SK-N-SH (cell line): ENCODE results near the gene PTPRK. TPM values are rescaled to one million over a fixed set of nuclear protein-coding genes. Genes with fewer than 3 reads are reported as not detected.
"Not testable (repeated sequence)": the region's sequence is repeated elsewhere in the genome, so short reads cannot be mapped to it uniquely, and the experiment has no call there.

Experiments
- CTCF ChIA-PET: fragments of 300-600, 350-600 bp; formaldehyde crosslinking; extraction: SDS; loops from one replicate; lab custom pipeline; 2021; lab: Yijun Ruan, JAX
- POLR2A ChIA-PET: fragments of 350-600 bp; sonication (Branson Sonifier 250); formaldehyde crosslinking; extraction: SDS; loops from one replicate; lab custom pipeline; 2020; ENCODE audit warnings: antibody characterized with exemption, inconsistent platforms; lab: Yijun Ruan, JAX
- DNase-seq: peaks from one replicate; pipeline ENCODE4 v3.0.0; 2012
- H2AFZ ChIP-seq: fragments of 200-600 bp; sonication (generic); 2 replicates; pipeline ENCODE4 v1.8.1; 2016; ENCODE audit warnings: antibody characterized with exemption, mild to moderate bottlenecking, low read depth
- H3F3A ChIP-seq: fragments of 200-600 bp; sonication (generic); replicated peaks from 2 replicates; pipeline ENCODE3; 2016; ENCODE audit warnings: antibody characterized with exemption, mild to moderate bottlenecking; ENCODE audit not compliant: insufficient read depth
- H3K27ac ChIP-seq, 2 experiments: fragments of 200-500 bp in 1 of 2; fragments of 200-600 bp in 1 of 2; sonication (Bioruptor generic) in 1 of 2; sonication (generic), shearing (Covaris generic) in 1 of 2; 2 replicates each; pipeline versions ENCODE4 v1.5.1 to v1.6.1; 2014 to 2016; ENCODE audit warnings: low read depth in 2 of 2, inconsistent platforms in 1 of 2, low read length in 1 of 2, mild to moderate bottlenecking in 1 of 2, mixed read lengths in 1 of 2
- H3K27me3 ChIP-seq: fragments of 200-600 bp; sonication (generic), shearing (Covaris generic); 2 replicates; pipeline ENCODE4 v1.6.1; 2016; ENCODE audit warnings: mixed run types; ENCODE audit not compliant: insufficient read depth
- H3K36me3 ChIP-seq, 2 experiments: fragments of 200-500 bp in 1 of 2; fragments of 200-600 bp in 1 of 2; sonication (Bioruptor generic) in 1 of 2; sonication (generic) in 1 of 2; replicated peaks in 1 of 2; 2 replicates each; pipeline versions ENCODE3 to v1.5.1; 2014 to 2016; ENCODE audit warnings: low read length in 1 of 2, mild to moderate bottlenecking in 1 of 2; ENCODE audit not compliant: insufficient read depth in 2 of 2, control insufficient read depth in 1 of 2
- H3K4me1 ChIP-seq, 2 experiments: fragments of 200-500 bp in 1 of 2; fragments of 200-600 bp in 1 of 2; sonication (Bioruptor generic) in 1 of 2; sonication (generic), shearing (Covaris generic) in 1 of 2; 2 replicates each; pipeline versions ENCODE4 v1.5.1 to v1.6.1; 2014 to 2016; ENCODE audit warnings: low read depth in 1 of 2, low read length in 1 of 2, mixed run types in 1 of 2; ENCODE audit not compliant: insufficient read depth in 2 of 2, control insufficient read depth in 1 of 2
- H3K4me2 ChIP-seq: fragments of 200-600 bp; sonication (generic), shearing (Covaris generic); 2 replicates; pipeline ENCODE4 v1.6.1; 2017; ENCODE audit warnings: mixed run types
- H3K4me3 ChIP-seq, 2 experiments: fragments of 200-500 bp in 1 of 2; fragments of 200-600 bp in 1 of 2; sonication (Bioruptor generic) in 1 of 2; sonication (generic), shearing (Covaris generic) in 1 of 2; 2 replicates each; pipeline versions ENCODE4 v1.5.1 to v1.8.1; 2014 to 2016; ENCODE audit warnings: low read depth in 2 of 2, inconsistent platforms in 1 of 2, low read length in 1 of 2, mild to moderate bottlenecking in 1 of 2, mixed read lengths in 1 of 2, moderate library complexity in 1 of 2
- H3K79me2 ChIP-seq: fragments of 200-600 bp; sonication (generic); 2 replicates; pipeline ENCODE4 v1.8.1; 2017; ENCODE audit warnings: mild to moderate bottlenecking; ENCODE audit not compliant: insufficient read depth
- H3K9ac ChIP-seq: fragments of 200-600 bp; sonication (generic); 2 replicates; pipeline ENCODE4 v1.6.1; 2017; ENCODE audit warnings: mixed run types
- H3K9me2 ChIP-seq: fragments of 200-600 bp; sonication (generic); 2 replicates; pipeline ENCODE4 v1.6.1; 2017; ENCODE audit warnings: mixed run types
- H3K9me3 ChIP-seq: fragments of 200-600 bp; sonication (generic); 2 replicates; pipeline ENCODE4 v1.6.1; 2017; ENCODE audit warnings: mixed run types, mild to moderate bottlenecking, moderate library complexity
- H4K20me1 ChIP-seq: fragments of 200-600 bp; sonication (generic); 2 replicates; pipeline ENCODE4 v1.6.1; 2017; ENCODE audit warnings: mild to moderate bottlenecking, mixed run types; ENCODE audit not compliant: insufficient read depth
- CHD2 ChIP-seq: fragments of 150-350 bp; IDR thresholded peaks from 2 replicates; pipeline ENCODE4 v1.6.1; 2018; ENCODE audit warnings: low read length; ENCODE audit not compliant: partially characterized antibody
- CTCF ChIP-seq: fragments of 200-600 bp; sonication (generic); IDR thresholded peaks from 2 replicates; pipeline ENCODE4 v1.6.1; 2017; ENCODE audit warnings: antibody characterized with exemption, mild to moderate bottlenecking, moderate library complexity
- EP300 ChIP-seq, 2 experiments: IDR thresholded peaks; 2 replicates each; pipeline versions ENCODE4 v1.4.0 to v1.6.1; 2012; ENCODE audit warnings: borderline replicate concordance in 1 of 2, low read depth in 1 of 2, low read length in 1 of 2
- GATA2 ChIP-seq: sonication (generic); formaldehyde crosslinking; IDR thresholded peaks from 2 replicates; pipeline ENCODE4 v1.5.0; 2020; ENCODE audit warnings: mild to moderate bottlenecking, missing genetic modification reagents
- JUND ChIP-seq: IDR thresholded peaks from 2 replicates; pipeline ENCODE4 v1.4.0; 2012
- MEF2A ChIP-seq: IDR thresholded peaks from 2 replicates; pipeline ENCODE4 v1.4.0; 2012; ENCODE audit warnings: low read depth, borderline replicate concordance
- NFIC ChIP-seq: IDR thresholded peaks from 2 replicates; pipeline ENCODE4 v1.4.0; 2012; ENCODE audit warnings: borderline replicate concordance
- NRF1 ChIP-seq: IDR thresholded peaks from 2 replicates; pipeline ENCODE4 v1.6.1; 2012; ENCODE audit warnings: low read depth, mild to moderate bottlenecking, low read length
- RCOR1 ChIP-seq: fragments of 150-350 bp; IDR thresholded peaks from 2 replicates; pipeline ENCODE4 v1.6.1; 2017; ENCODE audit warnings: antibody characterized with exemption, low read length
- RFX5 ChIP-seq: IDR thresholded peaks from 2 replicates; pipeline ENCODE4 v1.6.1; 2012; ENCODE audit warnings: mild to moderate bottlenecking, improper control_type of control experiment, low read length
- RXRA ChIP-seq: IDR thresholded peaks from 2 replicates; pipeline ENCODE4 v1.4.0; 2012; ENCODE audit warnings: low read depth, mild to moderate bottlenecking, borderline replicate concordance
- SIN3A ChIP-seq: IDR thresholded peaks from 2 replicates; pipeline ENCODE4 v1.6.1; 2012; ENCODE audit warnings: low read depth, mild to moderate bottlenecking, low read length, moderate library complexity, borderline replicate concordance
- SMC3 ChIP-seq: IDR thresholded peaks from 2 replicates; pipeline ENCODE4 v1.6.1; 2012; ENCODE audit warnings: low read depth, low read length, improper control_type of control experiment
- TAF1 ChIP-seq: IDR thresholded peaks from 2 replicates; pipeline ENCODE4 v1.6.1; 2012; ENCODE audit warnings: low read depth, mild to moderate bottlenecking, low read length, moderate library complexity, borderline replicate concordance
- USF1 ChIP-seq: IDR thresholded peaks from 2 replicates; pipeline ENCODE4 v1.4.0; 2012; ENCODE audit warnings: low read depth, borderline replicate concordance
- WGBS: methylation state at CpG from one replicate; pipeline ENCODE4 v1.1.6; 2017; ENCODE audit warnings: low lambda C conversion rate; 5-methylcytosine and 5-hydroxymethylcytosine counted together
- polyA plus RNA-seq, 3 experiments: library from polyadenylated mRNA; depleted of rRNA; stranded (reverse); fragments of >200 nt; gene quantifications; 2 replicates each; pipeline ENCODE4 v1.2.3, GENCODE V29; 2012
- TF ChIP-seq, protein P1 (sequence below): IDR thresholded peaks from 2 replicates; pipeline ENCODE4 v1.4.0; 2012; ENCODE audit warnings: low read depth

The PTPRK gene
- polyA plus RNA-seq, 1 of the 3 experiments (the other 2 are of a cell fraction), result 9.5 TPM

DNA sequence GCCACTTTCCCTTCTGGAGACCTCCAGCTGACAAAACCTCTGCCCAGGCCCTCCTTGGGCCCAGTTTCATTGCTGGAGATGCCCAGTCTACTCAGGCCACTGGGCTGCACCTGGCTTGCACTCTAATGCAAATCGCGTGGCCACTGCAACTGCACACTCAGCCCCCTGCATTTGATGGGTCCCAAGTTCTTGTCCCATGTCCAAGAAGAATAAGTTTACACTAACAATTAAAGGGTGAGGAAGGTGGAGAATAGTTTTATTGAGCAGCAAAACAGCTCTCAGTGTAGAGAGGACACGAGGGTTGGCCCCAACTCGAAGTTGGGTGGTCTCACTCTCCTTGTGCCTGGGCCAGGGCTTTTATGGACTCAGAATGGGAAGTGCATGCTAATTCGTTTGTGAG lies 587.7 kb downstream of the PTPRK start:
- no peaks in the 10 kb centered on the region for H3K27me3 ChIP-seq

DNA sequence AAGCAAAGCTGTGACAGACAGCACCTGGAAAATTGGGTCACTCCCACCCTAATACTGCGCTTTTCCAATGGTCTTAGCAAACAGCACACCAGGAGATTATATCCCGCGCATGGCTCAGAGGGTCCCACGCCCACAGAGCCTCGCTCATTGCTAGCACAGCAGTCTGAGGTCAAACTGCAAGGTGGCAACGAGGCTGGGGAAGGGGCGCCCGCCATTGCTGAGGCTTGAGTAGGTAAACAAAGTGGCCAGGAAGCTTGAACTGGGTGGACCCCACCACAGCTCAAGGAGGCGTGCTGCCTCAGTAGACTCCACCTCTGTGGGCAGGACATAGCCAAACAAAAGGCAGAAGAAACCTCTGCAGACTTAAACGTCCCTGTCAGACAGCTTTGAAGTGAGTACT lies 594.0 kb downstream of the PTPRK start:
- H3K4me1 ChIP-seq, H3K36me3 ChIP-seq, H3K27me3 ChIP-seq, H3K9me2 ChIP-seq, H3K4me2 ChIP-seq, DNase-seq, H3K79me2 ChIP-seq, H2AFZ ChIP-seq, H3K9ac ChIP-seq, H4K20me1 ChIP-seq, CTCF ChIA-PET, POLR2A ChIA-PET, H3F3A ChIP-seq, H3K27ac ChIP-seq, H3K9me3 ChIP-seq, H3K4me3 ChIP-seq: not testable (repeated sequence)
- WGBS, result 63% methylated on average over 10 of the region's 10 CpGs

More for the DNA sequence above, 587.7 kb downstream of the PTPRK start:
- no peak overlapping the region for H3K9ac ChIP-seq
- no peak overlapping the region for H3K4me2 ChIP-seq
- H3K4me3 ChIP-seq, result no peak overlapping the region
- 41% methylated on average over 5 of the region's 5 CpGs for WGBS
- no peaks in the 10 kb centered on the region for H3K79me2 ChIP-seq
- ChIA-PET POLR2A (no interaction called here), CTCF (no interaction called here)
- H3K4me1 ChIP-seq, result no peaks in the 10 kb centered on the region
- no peak overlapping the region for H3K27ac ChIP-seq
- H3K9me2 ChIP-seq, result no peaks in the 10 kb centered on the region
- no peaks in the 10 kb centered on the region for H4K20me1 ChIP-seq
- no peak overlapping the region for H2AFZ ChIP-seq
- H3K36me3 ChIP-seq, result no peaks in the 10 kb centered on the region
- TF ChIP-seq, protein P1, sequence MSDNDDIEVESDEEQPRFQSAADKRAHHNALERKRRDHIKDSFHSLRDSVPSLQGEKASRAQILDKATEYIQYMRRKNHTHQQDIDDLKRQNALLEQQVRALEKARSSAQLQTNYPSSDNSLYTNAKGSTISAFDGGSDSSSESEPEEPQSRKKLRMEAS, result no peak
- TF ChIP-seq JUND (no peak), EP300 (IDR thresholded peaks at IDR 0.05; ENCODE audit: borderline replicate concordance in 1 of 2, low read depth in 1 of 2, low read length in 1 of 2) (no peak), NRF1 (no peak), CHD2 (no peak), RXRA (no peak), SIN3A (no peak), TAF1 (no peak), NFIC (no peak), USF1 (no peak), MEF2A (no peak), CTCF (no peak), SMC3 (no peak), RFX5 (no peak), GATA2 (CRISPR knock-in tag) (no peak), RCOR1 (no peak)
- TF ChIP-seq, all 33 proteins: peak for 0
- DNase-seq, result no peak
- Histone ChIP-seq H3K9me3 (no peaks in the 10 kb centered on the region), H3F3A (no peaks in the 10 kb centered on the region)
